Chondrocyte (in vitro differentiated cells): ENCODE data around the gene ELK3. TPM values are rescaled to one million over a fixed set of nuclear protein-coding genes. Genes with fewer than 3 reads are reported as not detected.
A peak's percentile ranks its signal among the peaks of the same experiment; 100 is the strongest.

Experiments used
- DNase-seq: peaks from one replicate; pipeline ENCODE4 v3.0.0; 2021; ENCODE audit warnings: mixed read lengths, low spot score
- H3K27ac Mint-ChIP-seq: one replicate; pipeline ENCODE4 v1.8.0; 2021; ENCODE audit warnings: mild to moderate bottlenecking, moderate library complexity, mixed read lengths; ENCODE audit not compliant: unreplicated experiment
- H3K27me3 Mint-ChIP-seq: 2 replicates; pipeline ENCODE4 v1.8.0; 2021; ENCODE audit warnings: low read depth, mixed read lengths
- H3K36me3 Mint-ChIP-seq: 2 replicates; pipeline ENCODE4 v1.8.0; 2021; ENCODE audit warnings: low read depth, mixed read lengths
- H3K4me1 Mint-ChIP-seq: 2 replicates; pipeline ENCODE4 v1.8.0; 2021; ENCODE audit warnings: low read depth, mild to moderate bottlenecking, mixed read lengths
- H3K4me3 Mint-ChIP-seq: one replicate; pipeline ENCODE4 v1.8.0; 2021; ENCODE audit warnings: mild to moderate bottlenecking, moderate library complexity, mixed read lengths; ENCODE audit not compliant: unreplicated experiment
- H3K9me3 Mint-ChIP-seq: 2 replicates; pipeline ENCODE4 v1.8.0; 2021; ENCODE audit warnings: low read depth, mixed read lengths
- total RNA-seq: library from RNA; stranded (reverse); gene quantifications from 3 replicates; pipeline ENCODE4 v1.2.1, GENCODE V29; 2021
- TF ChIP-seq, protein P1 (sequence below): fragments of 200-600 bp; sonication (generic); IDR thresholded peaks from 2 replicates; pipeline ENCODE4 v1.5.0; 2021; ENCODE audit warnings: antibody characterized with exemption, mild to moderate bottlenecking, moderate library complexity

ELK3 gene
- total RNA-seq, 1 donor from 2014 or later = 38.8 TPM

DNA sequence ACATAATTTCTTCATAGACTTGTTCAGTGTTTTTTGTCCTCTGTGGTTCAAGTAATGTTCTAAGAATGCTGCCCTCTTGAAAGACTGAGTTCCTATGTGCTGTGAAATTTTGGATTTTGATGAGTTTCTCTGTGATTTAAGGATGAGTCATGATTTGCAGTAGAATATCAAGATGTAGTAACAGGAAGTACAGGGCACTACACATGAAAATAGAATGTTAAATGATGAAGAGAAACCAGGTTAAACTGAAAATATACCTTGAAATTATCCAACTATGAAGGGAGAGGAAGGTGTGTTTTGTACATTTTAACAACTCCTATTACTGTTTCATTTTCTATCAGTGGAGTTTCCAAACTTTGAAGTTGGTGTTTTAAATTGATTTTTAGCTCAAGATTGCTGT is 4.8 kb downstream of the ELK3 start:
- DNase-seq = no peak
- peaks cover 48% of the 10 kb centered on the region for H3K4me1 Mint-ChIP-seq
- H3K27ac Mint-ChIP-seq = peak overlapping the region; percentile 95
- H3K27me3 Mint-ChIP-seq = no peaks in the 10 kb centered on the region
- TF ChIP-seq, protein P1, sequence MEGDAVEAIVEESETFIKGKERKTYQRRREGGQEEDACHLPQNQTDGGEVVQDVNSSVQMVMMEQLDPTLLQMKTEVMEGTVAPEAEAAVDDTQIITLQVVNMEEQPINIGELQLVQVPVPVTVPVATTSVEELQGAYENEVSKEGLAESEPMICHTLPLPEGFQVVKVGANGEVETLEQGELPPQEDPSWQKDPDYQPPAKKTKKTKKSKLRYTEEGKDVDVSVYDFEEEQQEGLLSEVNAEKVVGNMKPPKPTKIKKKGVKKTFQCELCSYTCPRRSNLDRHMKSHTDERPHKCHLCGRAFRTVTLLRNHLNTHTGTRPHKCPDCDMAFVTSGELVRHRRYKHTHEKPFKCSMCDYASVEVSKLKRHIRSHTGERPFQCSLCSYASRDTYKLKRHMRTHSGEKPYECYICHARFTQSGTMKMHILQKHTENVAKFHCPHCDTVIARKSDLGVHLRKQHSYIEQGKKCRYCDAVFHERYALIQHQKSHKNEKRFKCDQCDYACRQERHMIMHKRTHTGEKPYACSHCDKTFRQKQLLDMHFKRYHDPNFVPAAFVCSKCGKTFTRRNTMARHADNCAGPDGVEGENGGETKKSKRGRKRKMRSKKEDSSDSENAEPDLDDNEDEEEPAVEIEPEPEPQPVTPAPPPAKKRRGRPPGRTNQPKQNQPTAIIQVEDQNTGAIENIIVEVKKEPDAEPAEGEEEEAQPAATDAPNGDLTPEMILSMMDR = no peak
- H3K9me3 Mint-ChIP-seq = no peaks in the 10 kb centered on the region
- no peaks in the 10 kb centered on the region for H3K36me3 Mint-ChIP-seq
- H3K4me3 Mint-ChIP-seq = peak overlapping the region; percentile 0

DNA sequence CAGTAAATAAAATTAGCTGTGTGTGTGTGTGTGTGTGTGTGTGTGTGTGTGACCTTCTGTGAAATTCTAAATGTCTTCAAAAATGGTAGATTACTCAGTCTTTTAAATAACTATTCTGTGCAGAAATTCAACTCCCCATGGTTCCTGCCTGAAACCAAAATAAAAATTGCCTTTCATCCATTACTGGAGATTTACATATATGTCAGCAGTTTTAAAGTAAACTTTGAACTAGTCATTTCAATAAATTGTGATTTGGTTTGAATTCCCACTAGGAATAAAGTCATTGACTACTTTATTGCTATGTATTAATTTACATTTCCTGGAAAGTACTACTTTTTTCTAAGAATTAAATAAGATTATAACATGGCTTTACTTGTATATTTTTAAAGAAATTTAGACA is 5.3 kb downstream of the ELK3 start:
- TF ChIP-seq, protein P1 = no peak
- no peak for DNase-seq
- Mint-ChIP-seq H3K27ac (peak overlapping the region; percentile 95), H3K4me3 (no peak overlapping the region), H3K4me1 (peaks cover 48% of the 10 kb centered on the region), H3K27me3 (no peaks in the 10 kb centered on the region), H3K36me3 (no peaks in the 10 kb centered on the region), H3K9me3 (no peaks in the 10 kb centered on the region)

DNA sequence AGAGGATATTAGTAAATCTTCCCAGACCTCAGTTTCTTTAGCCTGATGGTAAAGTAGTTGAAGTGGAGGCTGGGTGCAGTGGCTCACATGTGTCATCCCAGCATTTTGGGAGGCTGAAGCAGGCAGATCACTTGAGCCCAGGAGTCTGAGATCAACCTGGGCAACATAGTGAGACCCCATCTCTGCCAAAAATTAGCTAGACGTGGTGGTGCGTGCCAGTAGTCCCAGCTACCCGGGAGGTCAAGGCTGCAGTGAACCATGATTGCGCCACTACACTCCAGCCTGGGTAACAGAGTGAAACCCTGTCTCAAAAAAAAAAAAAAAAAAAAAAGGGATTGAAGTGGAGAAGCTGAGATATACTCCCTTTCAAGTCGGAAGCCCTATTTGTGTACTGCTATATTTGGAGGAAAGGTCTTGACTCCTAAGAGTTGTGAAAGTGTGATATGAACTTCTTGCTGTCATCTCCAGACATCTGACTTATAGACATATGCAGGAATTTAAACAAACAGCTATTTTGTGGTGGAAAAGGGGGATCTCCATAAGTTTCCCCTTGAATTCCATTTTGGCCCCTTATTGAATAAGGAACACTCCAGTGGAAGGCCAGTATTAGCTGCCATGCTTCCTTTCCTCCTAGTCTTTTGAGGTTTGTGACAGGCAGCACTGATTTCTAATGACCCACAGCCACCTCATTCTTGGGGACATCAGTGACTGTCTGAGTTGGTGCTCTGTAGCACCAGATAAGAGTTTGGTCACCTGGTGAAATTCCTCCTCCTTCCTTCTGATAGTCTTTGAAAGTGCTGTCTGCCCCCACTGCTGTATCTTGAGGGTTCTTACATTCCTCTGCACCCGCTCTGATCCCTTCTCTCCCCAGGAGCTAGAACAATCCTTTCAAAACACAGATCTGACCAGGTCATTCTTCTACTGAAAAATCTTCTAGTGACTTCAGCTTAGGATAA is 7.4 kb downstream of the ELK3 start:
- H3K27me3 Mint-ChIP-seq = no peaks in the 10 kb centered on the region
- peaks cover 48% of the 10 kb centered on the region for H3K4me1 Mint-ChIP-seq
- H3K27ac Mint-ChIP-seq = peak overlapping the region; percentile 66
- no peaks in the 10 kb centered on the region for H3K9me3 Mint-ChIP-seq
- no peak for DNase-seq
- TF ChIP-seq, protein P1 = no peak
- H3K36me3 Mint-ChIP-seq = no peaks in the 10 kb centered on the region
- no peak overlapping the region for H3K4me3 Mint-ChIP-seq

DNA sequence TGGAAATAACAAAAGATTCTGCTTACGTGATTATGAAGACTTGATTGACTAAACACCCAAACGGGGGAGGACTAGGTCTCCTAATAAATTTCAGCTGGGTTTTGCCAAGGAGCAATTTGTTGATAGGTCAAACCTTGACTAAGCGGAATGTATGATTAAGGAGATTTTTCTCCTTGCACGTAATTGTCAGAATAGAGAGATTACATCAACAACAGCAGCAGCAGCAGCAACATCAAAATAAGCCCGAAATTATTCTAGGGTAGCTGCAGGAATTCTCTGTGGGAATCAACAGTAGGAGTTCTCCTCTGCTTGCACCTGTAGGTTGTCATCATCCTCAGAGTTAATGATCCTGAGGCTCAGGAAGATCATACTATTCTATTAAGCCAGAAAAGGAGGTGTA is 10.2 kb downstream of the ELK3 start:
- Mint-ChIP-seq H3K36me3 (no peaks in the 10 kb centered on the region), H3K27me3 (no peaks in the 10 kb centered on the region), H3K4me1 (peaks cover 40% of the 10 kb centered on the region), H3K9me3 (no peaks in the 10 kb centered on the region), H3K4me3 (no peak overlapping the region), H3K27ac (no peak overlapping the region)
- DNase-seq = no peak
- TF ChIP-seq, protein P1 = no peak

DNA sequence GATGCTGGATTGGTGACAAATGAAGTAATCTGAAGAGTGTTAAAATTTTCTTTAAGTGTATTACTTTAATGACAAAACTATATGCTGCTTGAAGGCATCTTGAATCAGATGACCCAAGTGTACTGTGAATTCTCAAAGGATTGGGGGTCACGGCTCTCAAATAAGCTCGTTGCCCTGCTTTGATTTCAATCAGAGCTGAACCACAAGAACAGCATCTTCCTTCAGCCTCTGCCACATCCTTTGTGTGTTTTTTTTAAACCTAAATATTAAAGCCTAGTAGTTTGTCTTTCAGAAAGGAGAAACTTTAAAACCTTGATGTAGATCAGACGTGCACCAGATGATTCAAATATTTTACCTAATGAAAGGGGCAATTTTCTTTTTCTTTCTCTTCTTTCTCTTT is 11.7 kb downstream of the ELK3 start:
- peaks cover 48% of the 10 kb centered on the region for H3K4me1 Mint-ChIP-seq
- no peaks in the 10 kb centered on the region for H3K27me3 Mint-ChIP-seq
- TF ChIP-seq, protein P1 = no peak
- no peaks in the 10 kb centered on the region for H3K36me3 Mint-ChIP-seq
- no peaks in the 10 kb centered on the region for H3K9me3 Mint-ChIP-seq
- no peak for DNase-seq
- no peak overlapping the region for H3K4me3 Mint-ChIP-seq
- no peak overlapping the region for H3K27ac Mint-ChIP-seq
